HUDEP-2 (cell line): ENCODE data around the gene CTIF.
A peak's percentile ranks its signal among the peaks of the same experiment; 100 is the strongest.
"Not testable (repeated sequence)": the region's sequence is repeated elsewhere in the genome, so short reads cannot be mapped to it uniquely, and the experiment has no call there.

Experiments used
- DNase-seq, 76 experiments: peaks; one replicate each; lab custom pipeline; 2025; ENCODE audit not compliant: unreplicated experiment in 76 of 76; lab: John Stamatoyannopoulos, UW

The CTIF gene

GRCh38 chr18:48854780-48855179, 315.9 kb downstream of the CTIF start:
- no peak for DNase-seq

- DNase-seq = no peak
These were observed 316.9 kb downstream of the CTIF start for GRCh38 chr18:48855422-48856377.

- DNase-seq = no peak
These were observed 318.3 kb downstream of the CTIF start for GRCh38 chr18:48857023-48857694.

- no peak for DNase-seq
These were observed 319.8 kb downstream of the CTIF start for GRCh38 chr18:48858676-48859075.

GRCh38 chr18:48859311-48860268, 320.8 kb downstream of the CTIF start:
- DNase-seq = no peak

GRCh38 chr18:48860269-48861180, 321.7 kb downstream of the CTIF start:
- DNase-seq = no peak

- DNase-seq = no peak
These were observed 322.4 kb downstream of the CTIF start for GRCh38 chr18:48861181-48861708.

GRCh38 chr18:48862132-48862531, 323.3 kb downstream of the CTIF start:
- no peak for DNase-seq

GRCh38 chr18:48862678-48863270, 323.9 kb downstream of the CTIF start:
- no peak for DNase-seq

- DNase-seq = no peak
These were observed 324.7 kb downstream of the CTIF start for GRCh38 chr18:48863432-48864065.

GRCh38 chr18:48864876-48865275, 326.0 kb downstream of the CTIF start:
- no peak for DNase-seq

- DNase-seq = no peak
These were observed 327.4 kb downstream of the CTIF start for GRCh38 chr18:48866028-48866733.

- DNase-seq = no peak
These were observed 328.0 kb downstream of the CTIF start for GRCh38 chr18:48866856-48867255.

- no peak for DNase-seq
These were observed 329.1 kb downstream of the CTIF start for GRCh38 chr18:48867978-48868377.

- peak in 1 of 76 experiments; percentile 10 for DNase-seq
These were observed 329.9 kb downstream of the CTIF start for GRCh38 chr18:48868468-48869466.

- DNase-seq = no peak
These were observed 330.8 kb downstream of the CTIF start for GRCh38 chr18:48869591-48869990.

- not testable (repeated sequence) for DNase-seq
These were observed 332.1 kb downstream of the CTIF start for GRCh38 chr18:48870926-48871325.
